ENCODE data around the gene EARS2.

- TF ChIP-seq CTCF (IDR thresholded peaks at IDR 0.05) (no peak), POLR2A (IDR thresholded peaks at IDR 0.05) (no peak)
These were observed 59.6 kb downstream of the EARS2 start for GRCh38 chr16:23497543-23497868.

All from ovary (tissue), 3 donors.